Keratinocyte (primary cell): Measurements from ENCODE around the gene TPM1. TPM values are rescaled to one million over a fixed set of nuclear protein-coding genes. Genes with fewer than 3 reads are reported as not detected.

Experiments used
- DNase-seq: peaks from one replicate; pipeline ENCODE4 v3.0.0-alpha.2; 2011; ENCODE audit warnings: low read depth, missing footprints, low spot score
- FAIRE-seq: peaks from 2 replicates; lab custom pipeline; 2011; peaks lifted over from hg19 to GRCh38; lab: Jason Lieb, UNC
- H2AFZ ChIP-seq: 2 replicates; pipeline ENCODE4 v1.6.0; 2012; ENCODE audit warnings: low read length, control low read depth, inconsistent platforms; ENCODE audit not compliant: control insufficient read depth
- H3K27ac ChIP-seq: 2 replicates; pipeline ENCODE4 v1.5.1; 2011; ENCODE audit warnings: low read length; ENCODE audit not compliant: control insufficient read depth, insufficient read depth
- H3K27me3 ChIP-seq: 3 replicates; pipeline ENCODE4 v1.6.0; 2011; ENCODE audit warnings: low read length; ENCODE audit not compliant: control insufficient read depth, insufficient read depth; ENCODE audit errors: extremely low read depth
- H3K36me3 ChIP-seq, 2 experiments: 2 replicates in 1 of 2; 3 replicates in 1 of 2; pipeline ENCODE4 v1.5.1; 2011; ENCODE audit warnings: low read length in 2 of 2, mild to moderate bottlenecking in 1 of 2; ENCODE audit not compliant: control insufficient read depth in 2 of 2, insufficient read depth in 2 of 2; ENCODE audit errors: extremely low read depth in 1 of 2
- H3K4me1 ChIP-seq: 3 replicates; pipeline ENCODE4 v1.5.1; 2011; ENCODE audit warnings: low read length; ENCODE audit not compliant: control insufficient read depth, insufficient read depth; ENCODE audit errors: extremely low read depth
- H3K4me2 ChIP-seq: 3 replicates; pipeline ENCODE4 v1.6.0; 2011; ENCODE audit warnings: low read depth, low read length; ENCODE audit not compliant: control insufficient read depth, insufficient read depth; ENCODE audit errors: extremely low read depth
- H3K4me3 ChIP-seq, 3 experiments: fragments of 200-600 bp in 1 of 3; sonication (generic) in 1 of 3; 2 replicates in 2 of 3; 3 replicates in 1 of 3; pipeline ENCODE4 v1.5.1; 2011 to 2016; ENCODE audit warnings: low read length in 3 of 3, mild to moderate bottlenecking in 3 of 3, control low read depth in 2 of 3, inconsistent platforms in 1 of 3, low read depth in 1 of 3, mixed read lengths in 1 of 3, mixed run types in 1 of 3, moderate library complexity in 1 of 3; ENCODE audit not compliant: control insufficient read depth in 2 of 3, insufficient read depth in 2 of 3; ENCODE audit errors: extremely low read depth in 1 of 3
- H3K79me2 ChIP-seq: 2 replicates; pipeline ENCODE4 v1.6.0; 2012; ENCODE audit warnings: low read length; ENCODE audit not compliant: control insufficient read depth, insufficient read depth
- H3K9ac ChIP-seq: 3 replicates; pipeline ENCODE4 v1.6.0; 2011; ENCODE audit warnings: low read length; ENCODE audit not compliant: control insufficient read depth, insufficient read depth; ENCODE audit errors: extremely low read depth
- H3K9me1 ChIP-seq: 3 replicates; pipeline ENCODE4 v1.6.0; 2011; ENCODE audit warnings: low read length; ENCODE audit not compliant: control insufficient read depth, insufficient read depth; ENCODE audit errors: extremely low read depth
- H3K9me3 ChIP-seq: 2 replicates; pipeline ENCODE4 v1.5.1; 2012; ENCODE audit warnings: low read depth, low read length; ENCODE audit not compliant: control insufficient read depth
- H4K20me1 ChIP-seq: 3 replicates; pipeline ENCODE4 v1.6.0; 2011; ENCODE audit warnings: low read length; ENCODE audit not compliant: control insufficient read depth, insufficient read depth; ENCODE audit errors: extremely low read depth
- CTCF ChIP-seq, 3 experiments: IDR thresholded peaks in 1 of 3; conservative IDR thresholded peaks in 1 of 3; optimal IDR thresholded peaks in 1 of 3; 2 replicates in 2 of 3; 3 replicates in 1 of 3; pipeline versions ENCODE3 to v1.5.1; 2011; ENCODE audit warnings: low read length in 3 of 3, mild to moderate bottlenecking in 3 of 3, moderate library complexity in 2 of 3, control low read depth in 1 of 3, inconsistent platforms in 1 of 3; ENCODE audit not compliant: insufficient read depth in 2 of 3; ENCODE audit errors: extremely low read depth in 1 of 3
- EZH2 ChIP-seq: IDR thresholded peaks from one replicate; pipeline ENCODE4 v1.6.1; 2012; ENCODE audit warnings: inconsistent platforms, mild to moderate bottlenecking, low read length, moderate library complexity
- dilution Hi-C: fragments of 300-500 bp; cut with MboI; formaldehyde crosslinking; loops from one replicate; pipeline ENCODE4 v1.7.0; 2020; ENCODE audit warnings: low sequenced_read_pairs; ENCODE audit not compliant: extremely low pct_ligation_motif_present
- polyA plus RNA-seq, 5 experiments: library from polyadenylated mRNA; depleted of rRNA in 3 of 5; stranded (reverse) in 3 of 5; stranded (forward) in 1 of 5; unstranded in 1 of 5; fragments of >200 nt; gene quantifications; 1 replicate in 1 of 5; 2 replicates in 3 of 5; 3 replicates in 1 of 5; pipeline versions ENCODE4 v1.2.1 to v1.2.3, GENCODE V29; 2011 to 2012; ENCODE audit warnings: missing spikeins in 2 of 5, low read depth in 1 of 5, low replicate concordance in 1 of 5

TPM1 gene
- polyA plus RNA-seq, 1 donor (not counting 4 experiments of a cell fraction or from before 2014, with no cell fraction given), result 370 TPM

- no peak overlapping the region for H3K4me3 ChIP-seq
- H3K4me2 ChIP-seq, result no peak overlapping the region
- no peaks in the 10 kb centered on the region for H4K20me1 ChIP-seq
- TF ChIP-seq CTCF (optimal IDR thresholded peaks at IDR 0.05 in 1 of 3, IDR thresholded peaks at IDR 0.05 in 1 of 3, conservative IDR thresholded peaks at IDR 0.05 in 1 of 3; ENCODE audit: extremely low read depth in 1 of 3, insufficient read depth in 2 of 3, low read length in 3 of 3) (no peak), EZH2 (no peak)
- H3K27me3 ChIP-seq, result no peaks in the 10 kb centered on the region
- H3K9me3 ChIP-seq, result no peaks in the 10 kb centered on the region
- no peak overlapping the region for H3K27ac ChIP-seq
- H3K9me1 ChIP-seq, result no peaks in the 10 kb centered on the region
- no peak for DNase-seq
- H2AFZ ChIP-seq, result no peak overlapping the region
- no peaks in the 10 kb centered on the region for H3K36me3 ChIP-seq
- no peaks in the 10 kb centered on the region for H3K79me2 ChIP-seq
- H3K9ac ChIP-seq, result no peak overlapping the region
- no peak for FAIRE-seq
- no peaks in the 10 kb centered on the region for H3K4me1 ChIP-seq
- dilution Hi-C loops, result no loop called here
Observed at GRCh38 chr15:63114465-63114864, 71.9 kb downstream of the TPM1 start.

Other genes with a start within 250 kb of the TPM1 start
- 17.4 to 27.4 TPM (median 19.1 TPM) in 3 replicates for gene LACTB, start 79.1 kb downstream of the TPM1 start, polyA plus RNA-seq
- 123 to 208 TPM (median 154 TPM) in 3 replicates for gene RPS27L, start 114.7 kb downstream of the TPM1 start, polyA plus RNA-seq
- gene RAB8B, start 146.9 kb downstream of the TPM1 start, polyA plus RNA-seq, result 26.4 to 34.6 TPM (median 31.2 TPM) in 3 replicates
- gene APH1B, start 234.9 kb downstream of the TPM1 start, polyA plus RNA-seq, result 4.6 to 7.7 TPM (median 7.0 TPM) in 3 replicates